AG09309 (cell line): ENCODE measurements around the gene SLC16A3.

ENCODE experiments used
- DNase-seq: peaks from one replicate; pipeline ENCODE4 v3.0.0-alpha.2; 2010; ENCODE audit warnings: low read depth
- H3K4me3 ChIP-seq: 2 replicates; pipeline ENCODE4 v1.5.1; 2011; ENCODE audit warnings: mild to moderate bottlenecking, low read depth, low read length, moderate library complexity; ENCODE audit not compliant: control insufficient read depth
- TF ChIP-seq, protein P1 (sequence below): IDR thresholded peaks from 2 replicates; pipeline ENCODE4 v1.5.1; 2011; ENCODE audit warnings: mild to moderate bottlenecking, low read depth, low read length, inconsistent platforms; ENCODE audit not compliant: insufficient read depth, control insufficient read depth; ENCODE audit errors: missing control alignments

Gene SLC16A3

GRCh38 chr17:82199496-82199895 lies 29.3 kb upstream of the SLC16A3 start:
- no peak for DNase-seq
- TF ChIP-seq, protein P1, sequence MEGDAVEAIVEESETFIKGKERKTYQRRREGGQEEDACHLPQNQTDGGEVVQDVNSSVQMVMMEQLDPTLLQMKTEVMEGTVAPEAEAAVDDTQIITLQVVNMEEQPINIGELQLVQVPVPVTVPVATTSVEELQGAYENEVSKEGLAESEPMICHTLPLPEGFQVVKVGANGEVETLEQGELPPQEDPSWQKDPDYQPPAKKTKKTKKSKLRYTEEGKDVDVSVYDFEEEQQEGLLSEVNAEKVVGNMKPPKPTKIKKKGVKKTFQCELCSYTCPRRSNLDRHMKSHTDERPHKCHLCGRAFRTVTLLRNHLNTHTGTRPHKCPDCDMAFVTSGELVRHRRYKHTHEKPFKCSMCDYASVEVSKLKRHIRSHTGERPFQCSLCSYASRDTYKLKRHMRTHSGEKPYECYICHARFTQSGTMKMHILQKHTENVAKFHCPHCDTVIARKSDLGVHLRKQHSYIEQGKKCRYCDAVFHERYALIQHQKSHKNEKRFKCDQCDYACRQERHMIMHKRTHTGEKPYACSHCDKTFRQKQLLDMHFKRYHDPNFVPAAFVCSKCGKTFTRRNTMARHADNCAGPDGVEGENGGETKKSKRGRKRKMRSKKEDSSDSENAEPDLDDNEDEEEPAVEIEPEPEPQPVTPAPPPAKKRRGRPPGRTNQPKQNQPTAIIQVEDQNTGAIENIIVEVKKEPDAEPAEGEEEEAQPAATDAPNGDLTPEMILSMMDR = no peak
- no peak overlapping the region for H3K4me3 ChIP-seq

GRCh38 chr17:82200135-82200534 lies 28.7 kb upstream of the SLC16A3 start:
- H3K4me3 ChIP-seq = no peak overlapping the region
- TF ChIP-seq, protein P1 = no peak
- DNase-seq = no peak

DNA sequence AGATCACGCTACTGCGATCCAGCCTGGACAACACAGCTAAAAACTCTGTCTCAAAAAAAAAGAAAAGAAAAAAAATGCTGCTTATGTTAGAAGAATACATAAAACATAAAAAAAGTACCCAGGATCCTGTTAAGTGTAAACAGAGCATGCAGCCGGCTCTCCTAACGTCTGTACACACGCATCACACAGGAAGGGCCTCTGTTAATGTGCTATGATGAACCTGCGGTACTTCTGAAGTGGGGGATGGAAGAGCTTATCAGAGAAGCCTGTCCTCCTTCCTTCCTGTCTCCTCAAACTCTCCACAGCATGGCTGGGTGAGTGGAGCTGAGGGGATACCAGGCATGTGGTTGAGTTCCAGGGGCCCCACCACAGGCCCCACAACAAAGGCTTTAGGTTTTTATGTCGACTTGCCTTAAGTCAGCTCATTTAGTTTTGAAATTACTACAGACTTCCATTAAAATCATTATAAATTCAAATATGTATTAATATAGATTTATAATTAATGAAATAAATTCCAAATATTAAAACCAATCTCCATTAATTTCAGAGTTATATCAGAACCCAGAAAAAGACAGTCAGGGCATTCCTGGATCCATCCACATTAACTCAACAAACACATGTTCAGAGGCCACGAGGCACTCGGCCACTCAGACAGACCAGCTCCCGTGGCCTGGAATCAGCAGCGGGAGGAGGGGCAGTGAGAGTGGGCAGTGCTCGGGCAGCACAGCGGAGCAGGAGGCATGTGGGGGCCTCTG lies 27.9 kb upstream of the SLC16A3 start:
- TF ChIP-seq, protein P1 = no peak
- H3K4me3 ChIP-seq = no peak overlapping the region
- no peak for DNase-seq

GRCh38 chr17:82201498-82201910 lies 27.3 kb upstream of the SLC16A3 start:
- TF ChIP-seq, protein P1 = no peak
- H3K4me3 ChIP-seq = no peak overlapping the region
- no peak for DNase-seq

DNA sequence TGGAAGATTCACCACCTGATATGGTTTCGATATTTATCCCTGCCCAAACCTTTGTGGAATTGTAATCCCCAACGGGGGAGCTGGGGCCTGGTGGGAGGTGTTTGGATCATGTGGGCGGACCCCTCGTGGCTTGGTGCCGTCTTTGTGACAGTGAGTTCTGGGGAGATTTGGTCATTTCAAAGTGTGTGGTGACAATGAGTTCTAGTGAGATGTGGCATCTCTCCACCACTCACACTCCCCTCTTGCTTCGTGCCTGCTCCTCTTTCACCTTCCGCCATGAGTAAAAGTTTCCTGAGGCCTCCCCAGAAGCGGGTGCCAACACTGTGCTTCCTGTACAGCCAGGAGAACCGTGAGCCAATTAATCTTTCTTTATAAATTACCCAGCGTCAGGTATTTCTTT lies 25.9 kb upstream of the SLC16A3 start:
- no peak for DNase-seq
- no peak overlapping the region for H3K4me3 ChIP-seq
- TF ChIP-seq, protein P1 = no peak

DNA sequence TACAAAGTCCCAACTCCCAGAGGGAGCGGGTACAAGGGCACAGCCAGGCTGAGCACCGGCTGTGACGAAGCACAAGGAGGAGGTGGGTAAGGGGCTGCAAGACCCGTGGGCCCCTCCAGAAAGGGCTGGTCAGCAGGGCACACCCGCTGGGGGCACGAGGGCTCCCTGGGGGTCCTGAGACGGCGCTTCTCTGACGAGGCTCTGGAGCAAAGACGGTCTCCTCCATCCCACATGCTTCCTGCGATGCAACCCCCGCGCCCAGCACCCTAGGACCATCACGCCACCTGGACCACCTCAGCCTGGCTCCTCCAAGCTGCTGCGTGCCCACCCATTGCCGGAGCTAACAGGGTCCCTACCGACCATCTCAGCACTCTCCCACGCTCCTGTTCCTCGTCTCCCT lies 24.9 kb upstream of the SLC16A3 start:
- TF ChIP-seq, protein P1 = no peak
- no peak overlapping the region for H3K4me3 ChIP-seq
- no peak for DNase-seq
